KBM-7 (cell line): Measurements from ENCODE around the gene FOXC2.
"Not testable (repeated sequence)": the region's sequence is repeated elsewhere in the genome, so short reads cannot be mapped to it uniquely, and the experiment has no call there.

Source experiments
- DNase-seq: peaks from one replicate; pipeline ENCODE4 v3.0.0-alpha.2; 2015
- in situ Hi-C: fragments of 300-500 bp; cut with MboI; formaldehyde crosslinking; loops from 2 replicates; pipeline ENCODE4 v1.14.3; 2020; ENCODE audit warnings: low sequenced_read_pairs, low pct_unique_long_range_greater_than_20kb, mixed read lengths

Gene FOXC2

GRCh38 chr16:86578611-86579267 is 12.1 kb downstream of the FOXC2 start:
- in situ Hi-C loops = no loop called here
- DNase-seq = no peak

- DNase-seq = no peak
- in situ Hi-C loops = no loop called here
Observed at GRCh38 chr16:86579268-86580062, 12.8 kb downstream of the FOXC2 start.

- DNase-seq = no peak
Observed at GRCh38 chr16:86580063-86580790, 13.6 kb downstream of the FOXC2 start.

GRCh38 chr16:86580791-86581170 is 14.2 kb downstream of the FOXC2 start:
- DNase-seq = no peak
- in situ Hi-C loops = no loop called here

More at GRCh38 chr16:86580063-86580790, 13.6 kb downstream of the FOXC2 start:
- in situ Hi-C loops = no loop called here

- in situ Hi-C loops = no loop called here
- DNase-seq = no peak
Observed at GRCh38 chr16:86581458-86581857, 14.8 kb downstream of the FOXC2 start.

- in situ Hi-C loops = no loop called here
- DNase-seq = no peak
Observed at GRCh38 chr16:86584071-86584685, 17.5 kb downstream of the FOXC2 start.

GRCh38 chr16:86584726-86585721 is 18.4 kb downstream of the FOXC2 start:
- DNase-seq = no peak

GRCh38 chr16:86585821-86586611 is 19.4 kb downstream of the FOXC2 start:
- no peak for DNase-seq
- in situ Hi-C loops = no loop called here

More at GRCh38 chr16:86584726-86585721, 18.4 kb downstream of the FOXC2 start:
- in situ Hi-C loops = no loop called here

GRCh38 chr16:86587487-86587886 is 20.9 kb downstream of the FOXC2 start:
- in situ Hi-C loops = no loop called here
- DNase-seq = no peak

GRCh38 chr16:86587955-86588354 is 21.3 kb downstream of the FOXC2 start:
- in situ Hi-C loops, DNase-seq: not testable (repeated sequence)

GRCh38 chr16:86590501-86591144 is 24.0 kb downstream of the FOXC2 start:
- DNase-seq = no peak
- in situ Hi-C loops = no loop called here

- in situ Hi-C loops = no loop called here
- no peak for DNase-seq
Observed at GRCh38 chr16:86591270-86591669, 24.6 kb downstream of the FOXC2 start.

- in situ Hi-C loops = no loop called here
- no peak for DNase-seq
Observed at GRCh38 chr16:86593913-86594620, 27.4 kb downstream of the FOXC2 start.

- no peak for DNase-seq
- in situ Hi-C loops = no loop called here
Observed at GRCh38 chr16:86594721-86595120, 28.1 kb downstream of the FOXC2 start.

- DNase-seq = no peak
- in situ Hi-C loops = no loop called here
Observed at GRCh38 chr16:86595983-86596605, 29.5 kb downstream of the FOXC2 start.

- DNase-seq = no peak
- in situ Hi-C loops = no loop called here
Observed at GRCh38 chr16:86597126-86597879, 30.7 kb downstream of the FOXC2 start.
